Left ventricle myocardium superior (tissue), 1 donor: ENCODE results near the gene MAML3. TPM values are rescaled to one million over a fixed set of nuclear protein-coding genes. Genes with fewer than 3 reads are reported as not detected.

Source experiments
- ATAC-seq: fragments of 200-7000 bp; cut with Tn5 transposase; one replicate; pipeline ENCODE4 v1.9.1; 2020; ENCODE audit warnings: mild to moderate bottlenecking, moderate library complexity
- DNase-seq: peaks from one replicate; pipeline ENCODE4 v3.0.0-alpha.2; 2020
- intact Hi-C: fragments of 100-400 bp; cut with micrococcal nuclease; formaldehyde crosslinking; loops from one replicate; pipeline ENCODE4 v1.11.0; 2022
- total RNA-seq: library from RNA; stranded (reverse); fragmentation: NEBNext Ultra II Directional; extraction: Animal tissue kit (Norgen Biotek cat#: 25700); gene quantifications from one replicate; pipeline ENCODE4 v1.2.1, GENCODE V29; 2021
- donor health status: DM: no; HTN: yes; CAD: no; lungs with severe emphysema.

The MAML3 gene
- total RNA-seq, 1 donor from 2014 or later = 2.1 TPM

GRCh38 chr4:140109292-140109691 is 44.7 kb downstream of the MAML3 start:
- intact Hi-C loops = no loop called here
- ATAC-seq (no peak), DNase-seq (no peak)

GRCh38 chr4:140108713-140109230 is 45.2 kb downstream of the MAML3 start:
- DNase-seq (no peak), ATAC-seq (no peak)
- intact Hi-C loops = no loop called here

- DNase-seq (no peak), ATAC-seq (no peak)
- intact Hi-C loops = no loop called here
These were observed 45.7 kb downstream of the MAML3 start for GRCh38 chr4:140108243-140108642.

DNA sequence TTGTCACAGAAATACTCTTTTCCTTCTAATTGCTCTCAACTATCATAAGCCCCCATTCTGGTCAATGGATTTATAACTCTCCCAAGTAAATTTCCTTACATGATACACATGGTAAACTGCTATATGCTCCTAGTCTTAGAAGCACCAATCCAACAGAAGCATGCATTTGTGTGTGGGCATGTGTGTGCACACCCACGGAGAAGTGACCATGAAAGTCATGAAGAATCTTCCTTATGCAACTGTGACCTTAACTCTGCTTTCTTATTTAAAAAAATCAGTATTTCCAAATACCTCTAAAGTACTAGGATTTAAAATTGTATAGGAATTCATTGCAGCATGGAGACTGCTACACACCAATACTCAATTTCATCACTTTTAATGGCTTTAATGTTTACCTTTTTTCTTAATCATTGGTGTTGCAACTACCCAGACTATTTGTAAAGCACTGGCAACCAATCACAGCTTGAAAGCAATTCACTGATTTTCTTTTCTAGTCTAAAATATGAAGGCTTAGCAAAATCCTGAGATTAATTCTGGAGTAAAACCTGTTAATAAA is 47.6 kb downstream of the MAML3 start:
- DNase-seq = no peak
- intact Hi-C loops = no loop called here
- no peak for ATAC-seq

DNA sequence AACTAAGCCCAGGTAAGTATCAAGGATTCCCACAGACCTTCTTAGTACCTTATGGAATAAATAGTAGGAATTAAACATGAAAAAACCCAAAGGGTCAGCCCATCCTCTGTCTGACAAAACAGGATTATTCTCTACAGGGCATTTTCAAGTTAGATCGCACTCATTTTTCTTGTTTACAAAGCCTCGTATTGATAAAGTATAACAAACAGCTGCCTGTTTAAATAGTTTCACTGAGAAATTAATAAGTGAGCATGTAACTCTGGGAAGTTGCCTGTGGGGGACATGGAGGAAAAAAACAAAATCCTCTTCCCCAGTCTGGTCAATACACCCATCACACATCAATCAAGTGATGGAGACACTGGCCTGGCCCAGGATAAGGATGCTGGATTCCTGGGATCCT is 48.5 kb downstream of the MAML3 start:
- ATAC-seq (no peak), DNase-seq (no peak)
- intact Hi-C loops = no loop called here

DNA sequence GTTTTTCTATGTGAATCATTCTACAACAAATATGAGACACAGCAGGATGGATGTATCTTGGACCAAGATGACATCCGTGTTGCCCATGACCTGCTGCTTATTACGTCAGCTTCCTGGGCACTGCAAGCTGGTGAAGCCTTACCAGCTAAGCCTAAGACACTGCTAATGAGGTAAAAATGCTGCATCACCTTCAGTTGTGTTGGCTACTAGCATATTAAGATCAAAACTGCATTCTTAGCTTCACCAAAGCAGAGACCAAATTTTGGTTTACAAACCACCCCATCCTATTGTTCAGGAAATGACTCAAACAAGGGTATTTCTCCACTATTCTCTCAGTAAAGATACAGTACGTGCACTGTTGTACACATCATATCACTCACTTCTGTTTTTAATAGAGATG is 50.3 kb downstream of the MAML3 start:
- ATAC-seq = no peak
- no peak for DNase-seq
- intact Hi-C loops = no loop called here

GRCh38 chr4:140102421-140102820 is 51.6 kb downstream of the MAML3 start:
- ATAC-seq = no peak
- intact Hi-C loops = no loop called here
- no peak for DNase-seq

- DNase-seq = no peak
- no peak for ATAC-seq
- intact Hi-C loops = loop anchor here (2.0 kb wide), 1 partner anchor 50 kb away; no protein-coding TSS in a partner anchor
These were observed 53.2 kb downstream of the MAML3 start for GRCh38 chr4:140100771-140101170.

- ATAC-seq (peak; percentile 45), DNase-seq (peak; percentile 41)
- intact Hi-C loops = loop anchor here (2.0 kb wide), 1 partner anchor 51 kb away; no protein-coding TSS in a partner anchor
These were observed 54.0 kb downstream of the MAML3 start for GRCh38 chr4:140099983-140100382.

GRCh38 chr4:140098455-140099160 is 55.4 kb downstream of the MAML3 start:
- intact Hi-C loops = no loop called here
- DNase-seq (no peak), ATAC-seq (peak; percentile 55)

DNA sequence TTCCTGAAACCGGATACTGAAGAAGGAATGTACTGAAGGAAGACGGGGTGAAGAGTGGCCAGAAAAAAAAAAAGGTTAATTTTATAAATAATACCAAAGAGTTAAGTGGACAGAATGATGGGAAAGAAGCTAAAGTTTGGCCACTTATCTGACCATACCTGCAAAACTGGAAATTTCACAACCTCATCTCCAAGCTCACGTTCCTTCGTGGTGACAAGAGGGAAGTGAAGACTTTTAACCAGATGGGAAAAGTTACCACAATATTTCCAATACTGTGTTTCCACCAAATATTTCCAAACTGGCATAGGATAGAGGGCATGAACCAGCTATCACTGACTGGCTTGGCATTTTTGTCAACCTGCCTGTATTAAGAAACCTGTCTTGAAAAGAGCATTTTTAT is 56.4 kb downstream of the MAML3 start:
- DNase-seq (no peak), ATAC-seq (no peak)
- intact Hi-C loops = no loop called here

GRCh38 chr4:140096921-140097320 is 57.1 kb downstream of the MAML3 start:
- DNase-seq (no peak), ATAC-seq (peak; percentile 5)
- intact Hi-C loops = no loop called here

GRCh38 chr4:140096483-140096861 is 57.5 kb downstream of the MAML3 start:
- intact Hi-C loops = no loop called here
- no peak for ATAC-seq
- DNase-seq = no peak

DNA sequence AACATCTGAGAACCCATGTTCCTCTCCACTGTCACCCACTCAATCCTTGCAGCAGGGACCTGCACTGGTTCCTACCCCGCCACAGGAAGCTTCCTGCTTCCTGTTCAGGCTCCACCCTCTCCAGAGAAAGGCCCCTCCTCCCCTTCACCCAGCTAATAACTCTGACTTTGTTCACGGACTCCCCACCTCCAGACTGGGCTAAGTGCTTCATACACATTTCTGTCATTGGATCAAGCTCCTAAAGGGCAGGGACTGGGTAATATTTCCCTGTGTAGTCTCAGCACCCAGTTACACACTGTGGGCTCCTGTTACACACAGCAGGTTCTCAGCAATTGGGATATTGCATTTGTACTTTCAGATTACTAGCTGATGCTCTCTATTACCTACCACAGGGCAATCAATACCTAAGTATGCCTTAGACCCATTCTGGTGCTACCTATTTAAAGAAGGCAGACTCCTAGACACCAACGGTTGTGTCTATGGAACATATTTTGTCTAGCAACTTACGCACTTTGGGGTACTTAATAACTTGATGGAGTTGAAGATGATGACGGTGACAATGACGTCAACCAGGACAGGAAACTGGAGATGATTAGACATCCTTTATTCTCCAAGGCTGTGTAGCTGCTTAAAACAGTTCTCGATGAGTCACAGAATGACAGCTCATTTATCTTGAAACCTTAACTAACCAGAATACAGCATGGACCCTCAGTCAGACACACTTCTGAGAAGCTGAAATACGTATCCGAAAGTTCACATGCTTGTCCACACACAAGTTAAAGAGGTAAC is 58.1 kb downstream of the MAML3 start:
- ATAC-seq = peak; percentile 32
- DNase-seq = peak; percentile 38
- intact Hi-C loops = no loop called here

DNA sequence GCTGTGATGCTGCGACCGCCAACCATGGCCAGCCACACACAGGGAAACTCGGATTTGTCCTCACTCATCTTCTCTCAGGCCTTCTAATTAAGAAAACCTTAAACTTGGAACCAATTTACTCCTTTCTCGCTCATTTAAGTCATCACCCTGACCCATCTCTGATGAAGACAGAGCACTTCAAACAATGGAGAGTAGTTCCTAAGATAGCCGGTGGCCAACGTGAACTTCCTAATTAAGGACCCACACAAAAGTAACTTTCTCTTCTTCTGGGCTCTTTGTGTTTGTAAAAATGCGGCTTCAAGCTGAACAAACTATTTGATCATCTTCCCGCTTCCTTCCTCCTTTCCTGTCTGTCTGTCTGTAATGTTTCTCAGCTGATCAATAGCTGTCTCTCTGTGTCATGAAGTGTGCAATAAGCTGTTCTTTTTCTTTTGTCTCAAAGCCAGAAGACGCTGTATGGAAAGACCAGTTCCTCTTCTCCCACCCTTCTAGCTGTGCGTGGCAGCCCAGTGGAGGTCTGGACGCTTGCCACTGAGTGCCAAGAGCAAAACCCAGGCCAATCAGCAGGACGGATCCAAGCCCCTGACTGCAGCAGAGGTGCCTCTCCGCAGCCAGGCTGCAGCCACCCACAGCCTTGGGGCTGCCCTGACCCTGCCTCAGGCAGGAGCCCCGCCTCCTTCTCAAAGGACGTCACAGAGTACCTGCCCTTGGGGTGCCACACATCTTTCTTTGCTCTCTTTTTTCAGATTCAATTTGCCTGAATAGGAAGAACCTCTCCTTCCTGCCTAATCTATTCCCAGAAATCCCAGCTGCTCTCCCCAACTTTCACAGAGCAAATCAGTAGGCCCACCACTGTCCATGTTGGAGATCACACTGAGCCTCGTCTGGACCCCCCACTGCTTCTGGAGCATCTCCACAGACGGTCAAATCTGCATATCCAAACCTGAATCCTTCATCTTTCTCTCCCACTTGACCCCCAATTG is 59.3 kb downstream of the MAML3 start:
- intact Hi-C loops = no loop called here

DNA sequence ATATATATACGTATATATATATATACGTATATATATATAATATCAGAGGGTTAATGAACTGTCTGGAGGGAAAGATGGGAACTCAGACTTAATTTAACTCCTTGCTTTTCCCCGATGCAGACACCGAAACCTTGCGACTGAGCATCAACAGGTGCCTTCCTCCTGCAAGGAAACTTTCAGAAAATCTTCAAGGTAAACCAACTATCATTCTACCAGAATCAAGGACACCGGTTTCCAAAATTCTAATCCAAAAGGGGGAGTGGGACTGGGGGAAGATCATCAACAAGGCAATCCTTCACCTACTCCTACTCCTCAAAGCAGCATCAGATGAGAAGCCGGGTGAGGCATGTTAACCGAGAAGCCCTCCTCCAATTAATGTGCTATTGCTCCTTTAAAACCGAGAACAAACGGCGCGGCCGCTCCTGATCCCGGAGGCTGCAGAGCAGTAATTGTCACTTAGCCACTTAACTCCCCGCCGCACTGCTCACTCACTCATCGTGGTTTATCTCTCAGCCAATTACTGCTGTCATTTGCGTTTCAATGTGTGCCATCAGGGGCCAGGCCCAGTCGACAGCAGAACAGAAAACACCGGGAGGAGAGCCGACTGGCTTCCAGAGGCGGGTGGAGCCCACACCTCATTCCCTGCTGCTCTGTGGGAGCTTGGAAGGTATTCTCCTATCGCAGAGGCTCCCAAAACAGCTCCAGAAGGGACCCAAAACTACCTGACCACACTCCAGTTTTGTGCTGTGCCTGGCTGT is 61.7 kb downstream of the MAML3 start:
- intact Hi-C loops = no loop called here
- peak; percentile 66 for DNase-seq
- peak; percentile 77 for ATAC-seq

More for the DNA sequence above, 59.3 kb downstream of the MAML3 start:
- DNase-seq (peak; percentile 75), ATAC-seq (peak; percentile 52)

- ATAC-seq (no peak), DNase-seq (no peak)
- intact Hi-C loops = no loop called here
These were observed 62.7 kb downstream of the MAML3 start for GRCh38 chr4:140091305-140091704.

DNA sequence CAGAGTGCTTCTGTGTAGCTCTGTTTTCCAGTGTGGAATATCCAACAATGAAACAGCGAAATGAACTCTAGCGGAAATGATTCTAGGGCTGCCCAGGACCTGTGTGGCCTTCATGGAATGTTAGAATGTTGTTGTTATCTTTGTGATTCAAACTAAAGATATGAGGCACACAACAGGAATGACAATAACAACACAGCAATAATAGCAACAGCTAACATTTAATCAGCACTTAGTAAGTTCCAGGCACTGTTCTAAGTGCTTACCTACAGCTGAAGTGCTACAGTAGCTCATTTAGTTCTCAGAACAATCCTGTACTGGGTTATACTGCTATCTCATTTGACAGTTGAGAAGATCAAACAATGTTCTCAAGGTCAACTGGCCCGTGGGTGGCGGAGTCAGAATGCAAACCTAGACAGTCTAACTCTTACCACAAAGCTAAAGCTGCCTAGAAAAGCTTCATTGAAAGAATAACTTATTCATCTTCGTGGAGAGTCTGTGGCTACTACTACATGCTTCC is 63.7 kb downstream of the MAML3 start:
- DNase-seq (no peak), ATAC-seq (no peak)
- intact Hi-C loops = no loop called here
